K562 (cell line): ENCODE measurements around the gene PHLDA3. TPM values are rescaled to one million over a fixed set of nuclear protein-coding genes. Genes with fewer than 3 reads are reported as not detected.

Experiments used
- CBFA2T3 ChIP-seq: fragments of 450-650 bp; IDR thresholded peaks from 2 replicates; pipeline ENCODE4 v1.6.1; 2017
- CBX5 ChIP-seq: IDR thresholded peaks from 2 replicates; pipeline ENCODE4 v1.6.1; 2014; ENCODE audit warnings: low read depth, borderline replicate concordance
- FOXJ2 ChIP-seq: fragments of 200-800 bp; sonication (Bioruptor generic); IDR thresholded peaks from 2 replicates; pipeline ENCODE4 v1.6.1; 2016; ENCODE audit warnings: missing genetic modification characterization, missing compliant biosample characterization
- JUND ChIP-seq, 2 experiments: IDR thresholded peaks; 2 replicates in 1 of 2; 3 replicates in 1 of 2; pipeline ENCODE4 v1.6.1; 2011; ENCODE audit warnings: borderline replicate concordance in 2 of 2, low read depth in 2 of 2, low read length in 2 of 2, improper control_type of control experiment in 1 of 2, missing biosample characterization in 1 of 2, missing genetic modification characterization in 1 of 2, missing genetic modification reagents in 1 of 2
- KDM5B ChIP-seq: fragments of 200-600 bp; sonication (generic); IDR thresholded peaks from 2 replicates; pipeline ENCODE4 v1.6.1; 2012; ENCODE audit warnings: low read depth, mild to moderate bottlenecking, moderate library complexity, low read length, control low read depth, inconsistent platforms; ENCODE audit not compliant: insufficient replicate concordance
- MAFF ChIP-seq: IDR thresholded peaks from 2 replicates; pipeline ENCODE4 v1.6.1; 2012; ENCODE audit warnings: low read length, improper control_type of control experiment
- MEIS2 ChIP-seq: fragments of 450-650 bp; IDR thresholded peaks from 2 replicates; pipeline ENCODE4 v1.6.1; 2014; ENCODE audit warnings: mild to moderate bottlenecking; ENCODE audit not compliant: partially characterized antibody
- NFE2 ChIP-seq: IDR thresholded peaks from 2 replicates; pipeline ENCODE4 v1.6.1; 2014; ENCODE audit warnings: antibody characterized with exemption, low read depth
- NR1H2 ChIP-seq: sonication (generic); formaldehyde crosslinking; IDR thresholded peaks from 2 replicates; pipeline ENCODE4 v1.4.0; 2020; ENCODE audit warnings: mild to moderate bottlenecking, missing genetic modification reagents
- NR2F6 ChIP-seq: fragments of 450-650 bp; formaldehyde crosslinking; IDR thresholded peaks from 2 replicates; pipeline ENCODE4 v1.4.0; 2020; ENCODE audit warnings: mild to moderate bottlenecking
- PHF8 ChIP-seq: fragments of 200-600 bp; sonication (generic); IDR thresholded peaks from 2 replicates; pipeline ENCODE4 v1.6.1; 2012; ENCODE audit warnings: mixed run types, mild to moderate bottlenecking, inconsistent platforms, low read length, moderate library complexity, borderline replicate concordance
- POLR2H ChIP-seq: IDR thresholded peaks from 2 replicates; pipeline ENCODE4 v1.6.1; 2016; ENCODE audit warnings: missing genetic modification characterization, low read depth, mild to moderate bottlenecking, control low read depth, missing compliant biosample characterization, moderate library complexity
- PRMT5 ChIP-seq: sonication (generic); formaldehyde crosslinking; IDR thresholded peaks from 2 replicates; pipeline ENCODE4 v1.5.0; 2020; ENCODE audit warnings: missing genetic modification reagents
- PTTG1 ChIP-seq: fragments of 450-650 bp; IDR thresholded peaks from 2 replicates; pipeline ENCODE4 v1.6.1; 2016; ENCODE audit warnings: low read depth, mild to moderate bottlenecking, missing genetic modification characterization, missing compliant biosample characterization
- PURB ChIP-seq: sonication (generic); formaldehyde crosslinking; IDR thresholded peaks from 2 replicates; pipeline ENCODE4 v1.9.0; 2021; ENCODE audit warnings: low read depth, mild to moderate bottlenecking, missing genetic modification reagents
- RBBP5 ChIP-seq: fragments of 200-600 bp; sonication (generic); IDR thresholded peaks from 2 replicates; pipeline ENCODE4 v1.6.1; 2012; ENCODE audit warnings: borderline replicate concordance, mild to moderate bottlenecking, low read length, control low read depth, inconsistent platforms; ENCODE audit not compliant: insufficient read depth, poor library complexity, severe bottlenecking
- SMARCE1 ChIP-seq: fragments of 450-650 bp; IDR thresholded peaks from 2 replicates; pipeline ENCODE4 v1.7.1; 2016; ENCODE audit warnings: mild to moderate bottlenecking
- SNRNP70 ChIP-seq: fragments of 200-400 bp; formaldehyde crosslinking; optimal IDR thresholded peaks from 2 replicates; pipeline ENCODE3; 2017; ENCODE audit warnings: low read depth, low read length
- STAG1 ChIP-seq: sonication (generic); formaldehyde crosslinking; IDR thresholded peaks from 2 replicates; pipeline ENCODE4 v1.5.0; 2020; ENCODE audit warnings: missing genetic modification reagents, borderline replicate concordance
- STAT5A ChIP-seq: IDR thresholded peaks from 2 replicates; pipeline ENCODE4 v1.6.1; 2012; ENCODE audit warnings: low read length, inconsistent platforms, borderline replicate concordance
- TBP ChIP-seq: optimal IDR thresholded peaks from 2 replicates; pipeline ENCODE3; 2011; ENCODE audit warnings: low read depth, low read length, improper control_type of control experiment
- TCF7L2 ChIP-seq: fragments of 150-350 bp; IDR thresholded peaks from 2 replicates; pipeline ENCODE4 v1.6.1; 2016; ENCODE audit warnings: low read depth, mild to moderate bottlenecking, low read length, moderate library complexity
- TSC22D4 ChIP-seq: fragments of 450-650 bp; IDR thresholded peaks from 2 replicates; pipeline ENCODE4 v1.6.1; 2016; ENCODE audit warnings: missing genetic modification characterization, missing biosample characterization, control low read depth
- ZBTB1 ChIP-seq: sonication (generic); formaldehyde crosslinking; IDR thresholded peaks from 2 replicates; pipeline ENCODE4 v1.8.1; 2023; ENCODE audit warnings: missing genetic modification reagents, low read depth, mild to moderate bottlenecking, borderline replicate concordance
- ZNF507 ChIP-seq: conservative IDR thresholded peaks from 2 replicates; pipeline ENCODE4 v1.6.1; 2017; ENCODE audit warnings: missing genetic modification characterization, missing compliant biosample characterization
- polyA plus RNA-seq, 8 experiments: library from polyadenylated mRNA; depleted of rRNA in 4 of 8; stranded (reverse) in 5 of 8; unstranded in 3 of 8; fragments of >200 nt; fragmentation: Nextera tagmentation in 2 of 8; fragmentation: Illumina TruSeq in 1 of 8; extraction: Ambion mirVana in 2 of 8; extraction: Trizol in 1 of 8; gene quantifications; 2 replicates each; pipeline versions ENCODE4 v1.2.1 to v1.2.3, GENCODE V29; 2011 to 2014; ENCODE audit warnings: inconsistent platforms in 1 of 8, missing spikeins in 1 of 8
- total RNA-seq, 7 experiments: library from RNA; depleted of rRNA in 6 of 7; stranded (reverse); fragments of >200 nt in 6 of 7; fragmentation: Illumina TruSeq in 2 of 7; extraction: Trizol in 2 of 7; gene quantifications; 2 replicates each; pipeline versions ENCODE4 v1.2.1 to v1.2.3, GENCODE V29; 2011 to 2021; ENCODE audit warnings: low replicate concordance in 1 of 7
- TF ChIP-seq, protein P1 (sequence below): sonication (generic); formaldehyde crosslinking; IDR thresholded peaks from 2 replicates; pipeline ENCODE4 v1.8.0; 2022; ENCODE audit warnings: mild to moderate bottlenecking, missing genetic modification reagents
- TF ChIP-seq, protein P2 (sequence below): fragments of 450-650 bp; IDR thresholded peaks from 2 replicates; pipeline ENCODE4 v1.6.1; 2016; ENCODE audit warnings: missing biosample characterization, missing genetic modification characterization

Gene PHLDA3
- total and polyA plus RNA-seq, 9 of the 15 experiments (the other 6 are each of a cell fraction or from before 2014, with no cell fraction given), result 0.11 to 0.27 TPM; not detected in 7

DNA sequence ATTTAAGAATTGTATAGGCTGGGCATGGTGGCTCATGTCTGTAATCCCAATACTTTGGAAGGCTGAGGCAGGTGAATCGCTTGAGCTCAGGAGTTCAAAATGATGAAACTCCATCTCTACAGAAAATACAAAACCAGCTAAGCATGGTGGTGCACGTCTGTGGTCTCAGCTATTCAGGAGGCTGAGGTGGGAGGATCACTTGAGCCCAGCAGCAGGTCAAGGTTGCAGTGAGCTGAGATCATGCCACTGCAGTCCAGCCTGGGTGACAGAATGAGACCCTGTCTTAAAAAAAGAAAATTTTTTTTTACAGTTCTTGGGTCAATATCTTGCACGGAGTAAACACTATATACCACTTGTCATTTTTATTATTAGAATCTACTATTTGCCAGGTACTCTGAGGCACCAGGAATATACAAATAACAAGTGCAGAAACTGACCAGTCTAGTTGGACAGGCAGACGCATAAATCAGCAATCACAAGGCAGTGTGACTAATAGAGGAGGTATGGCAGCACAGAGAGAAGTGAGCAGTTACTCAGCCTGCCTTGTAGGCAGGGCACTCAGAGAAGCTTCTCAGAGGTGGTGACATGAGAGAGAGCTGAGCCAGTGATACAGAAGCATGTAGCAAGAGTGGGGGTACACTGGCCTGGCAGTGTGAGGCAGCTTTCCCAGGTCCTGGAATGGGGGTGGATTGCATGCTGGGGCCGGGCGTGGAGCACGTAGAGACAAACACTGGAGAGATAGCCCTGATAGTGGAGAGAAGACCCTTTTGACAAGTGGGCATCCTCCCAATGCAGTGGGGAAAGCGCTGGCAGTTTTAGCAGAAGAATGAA is 8.0 kb downstream of the PHLDA3 start (continued):
- TF ChIP-seq PTTG1 (tag) (no peak), MAFF (no peak), SMARCE1 (0 out of 2 replicates have a peak, but pooled peaks have one; percentile 33), RBBP5 (peak; percentile 27), STAT5A (no peak), KDM5B (no peak), ZNF507 (no peak), PURB (CRISPR knock-in tag) (no peak), ZBTB1 (no peak), FOXJ2 (tag) (no peak), PHF8 (no peak), JUND (IDR thresholded peaks at IDR 0.05; ENCODE audit: borderline replicate concordance, low read depth, low read length) (peak; percentile 81; the same call in 1 of the 2 replicates), JUND (tag; IDR thresholded peaks at IDR 0.05; ENCODE audit: borderline replicate concordance, low read depth, low read length) (peak; percentile 79; the same call in 2 of the 3 replicates), STAG1 (CRISPR knock-in tag) (no peak), CBFA2T3 (no peak), MEIS2 (peak; percentile 96), NFE2 (no peak), CBX5 (no peak), NR1H2 (no peak), POLR2H (tag) (no peak), TCF7L2 (no peak), PRMT5 (no peak), TBP (no peak), NR2F6 (CRISPR knock-in tag) (no peak), TSC22D4 (tag) (no peak), SNRNP70 (no peak)
- TF ChIP-seq, protein P1, sequence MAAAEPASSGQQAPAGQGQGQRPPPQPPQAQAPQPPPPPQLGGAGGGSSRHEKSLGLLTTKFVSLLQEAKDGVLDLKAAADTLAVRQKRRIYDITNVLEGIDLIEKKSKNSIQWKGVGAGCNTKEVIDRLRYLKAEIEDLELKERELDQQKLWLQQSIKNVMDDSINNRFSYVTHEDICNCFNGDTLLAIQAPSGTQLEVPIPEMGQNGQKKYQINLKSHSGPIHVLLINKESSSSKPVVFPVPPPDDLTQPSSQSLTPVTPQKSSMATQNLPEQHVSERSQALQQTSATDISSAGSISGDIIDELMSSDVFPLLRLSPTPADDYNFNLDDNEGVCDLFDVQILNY (CRISPR knock-in tag), result no peak
- TF ChIP-seq, protein P2, sequence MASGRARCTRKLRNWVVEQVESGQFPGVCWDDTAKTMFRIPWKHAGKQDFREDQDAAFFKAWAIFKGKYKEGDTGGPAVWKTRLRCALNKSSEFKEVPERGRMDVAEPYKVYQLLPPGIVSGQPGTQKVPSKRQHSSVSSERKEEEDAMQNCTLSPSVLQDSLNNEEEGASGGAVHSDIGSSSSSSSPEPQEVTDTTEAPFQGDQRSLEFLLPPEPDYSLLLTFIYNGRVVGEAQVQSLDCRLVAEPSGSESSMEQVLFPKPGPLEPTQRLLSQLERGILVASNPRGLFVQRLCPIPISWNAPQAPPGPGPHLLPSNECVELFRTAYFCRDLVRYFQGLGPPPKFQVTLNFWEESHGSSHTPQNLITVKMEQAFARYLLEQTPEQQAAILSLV (tag), result no peak
